Common myeloid progenitor, CD34-positive (primary cell): ENCODE results near the gene HIRIP3.
"Not testable (repeated sequence)": the region's sequence is repeated elsewhere in the genome, so short reads cannot be mapped to it uniquely, and the experiment has no call there.

Experiments
- CTCF ChIA-PET: fragments of 350-600 bp; sonication (Branson Sonifier 250); formaldehyde crosslinking; loops from one replicate; lab custom pipeline; 2021; ENCODE audit warnings: antibody characterized with exemption; lab: Charles Lee
- POLR2A ChIA-PET: fragments of 350-600 bp; sonication (Branson Sonifier 250); formaldehyde crosslinking; loops from one replicate; lab custom pipeline; 2021; ENCODE audit warnings: antibody characterized with exemption; lab: Charles Lee
- DNase-seq, 3 donors: peaks; one replicate each; pipeline versions ENCODE4 v3.0.0 to v3.0.0-alpha.2; 2013
- H3K27ac ChIP-seq, 2 experiments: 1 replicate in 1 of 2; 2 replicates in 1 of 2; pipeline ENCODE4 v1.7.0; 2013; ENCODE audit warnings: inconsistent platforms in 2 of 2, low read length in 2 of 2, mild to moderate bottlenecking in 2 of 2, low read depth in 1 of 2, moderate library complexity in 1 of 2; ENCODE audit not compliant: severe bottlenecking in 2 of 2, insufficient read depth in 1 of 2, poor library complexity in 1 of 2
- H3K27me3 ChIP-seq, 5 experiments: replicated peaks in 2 of 5; 1 replicate in 3 of 5; 2 replicates in 2 of 5; pipeline versions ENCODE4 v1.6.1 to v1.7.0; 2013; ENCODE audit warnings: low read length in 4 of 5, mild to moderate bottlenecking in 2 of 5, moderate library complexity in 2 of 5, inconsistent platforms in 1 of 5; ENCODE audit not compliant: insufficient read depth in 5 of 5, control insufficient read depth in 4 of 5
- H3K36me3 ChIP-seq, 4 experiments: 1 replicate in 2 of 4; 2 replicates in 2 of 4; pipeline versions ENCODE4 v1.6.1 to v1.7.0; 2013; ENCODE audit warnings: low read length in 3 of 4, control low read depth in 1 of 4, mild to moderate bottlenecking in 1 of 4; ENCODE audit not compliant: control insufficient read depth in 4 of 4, insufficient read depth in 4 of 4
- H3K4me1 ChIP-seq, 4 experiments: 1 replicate in 3 of 4; 2 replicates in 1 of 4; pipeline versions ENCODE4 v1.6.1 to v1.7.1; 2013; ENCODE audit warnings: low read length in 3 of 4, mild to moderate bottlenecking in 3 of 4, control low read depth in 1 of 4, inconsistent platforms in 1 of 4, moderate library complexity in 1 of 4; ENCODE audit not compliant: control insufficient read depth in 4 of 4, insufficient read depth in 4 of 4; ENCODE audit errors: control extremely low read depth in 1 of 4
- H3K4me3 ChIP-seq, 7 experiments: 1 replicate in 4 of 7; 2 replicates in 3 of 7; pipeline versions ENCODE4 v1.5.1 to v1.7.0; 2013; ENCODE audit warnings: mild to moderate bottlenecking in 7 of 7, low read length in 6 of 7, moderate library complexity in 6 of 7, inconsistent platforms in 2 of 7, low read depth in 2 of 7, control low read depth in 1 of 7; ENCODE audit not compliant: insufficient read depth in 4 of 7, control insufficient read depth in 1 of 7; ENCODE audit errors: extremely low read depth in 1 of 7
- H3K9me3 ChIP-seq, 5 experiments: 1 replicate in 4 of 5; 2 replicates in 1 of 5; pipeline versions ENCODE4 v1.6.1 to v1.7.1; 2013; ENCODE audit warnings: low read length in 4 of 5, mild to moderate bottlenecking in 2 of 5, inconsistent platforms in 1 of 5, low read depth in 1 of 5, moderate library complexity in 1 of 5; ENCODE audit not compliant: control insufficient read depth in 4 of 5, insufficient read depth in 2 of 5; ENCODE audit errors: control extremely low read depth in 1 of 5
- WGBS: methylation state at CpG from one replicate; pipeline ENCODE4 v1.1.5; 2013; ENCODE audit not compliant: insufficient coverage; 5-methylcytosine and 5-hydroxymethylcytosine counted together

The HIRIP3 gene

GRCh38 chr16:29961479-29962343 lies 33.7 kb downstream of the HIRIP3 start, which contains the start of gene TMEM219:
TSS of gene TMEM219 (plus strand) at chr16:29962079. CDS start at chr16:29963144, 1,065 bp downstream.
- Histone ChIP-seq H3K36me3 (peaks cover 0 to 2% (median 0%) of the 10 kb centered on the region in 4 experiments), H3K27ac (peak within 1 kb of the TSS; percentile 66 to 82), H3K4me3 (peak within 1 kb of the TSS; percentile 62 to 91 (median 82)), H3K4me1 (peaks cover 7 to 19% (median 15%) of the 10 kb centered on the region in 4 experiments), H3K9me3 (no peaks in the 10 kb centered on the region), H3K27me3 (no peaks in the 10 kb centered on the region)
- ChIA-PET CTCF (interaction anchor here (0.6 to 1.9 kb wide), 12 partner anchors 11 to 286 kb away, joined by 3 to 12 read pairs (median 4); partner anchors contain the start of genes KCTD13 and TAOK2), POLR2A (interaction anchor here (0.6 to 1.2 kb wide), 4 partner anchors 11 to 60 kb away, joined by 3 to 7 read pairs (median 4); partner anchors contain the start of genes KCTD13 and TAOK2)
- peak; percentile 91 to 96 (median 95) for DNase-seq
- WGBS = under 1% methylated on average over 62 of the region's 75 CpGs

- WGBS = 84% methylated on average over 7 of the region's 10 CpGs
- no peaks in the 10 kb centered on the region for H3K9me3 ChIP-seq
Measured at GRCh38 chr16:29961127-29961478, 34.3 kb downstream of the HIRIP3 start.

GRCh38 chr16:29959821-29960220 lies 35.6 kb downstream of the HIRIP3 start:
- H3K36me3 ChIP-seq, H3K27ac ChIP-seq, H3K9me3 ChIP-seq, H3K27me3 ChIP-seq, DNase-seq, H3K4me3 ChIP-seq, POLR2A ChIA-PET: not testable (repeated sequence)
- peaks cover 7 to 19% (median 15%) of the 10 kb centered on the region in 4 experiments for H3K4me1 ChIP-seq
- WGBS = 78% methylated on average over 2 of the region's 4 CpGs
- CTCF ChIA-PET = interaction anchor here (2.2 kb wide), 1 partner anchor 12 kb away, joined by 4 read pairs; no protein-coding TSS in a partner anchor

More at GRCh38 chr16:29961127-29961478, 34.3 kb downstream of the HIRIP3 start:
- Histone ChIP-seq H3K27ac (peak overlapping the region in 1 of 2 experiments; percentile 82), H3K36me3 (peaks cover 0 to 2% (median 0%) of the 10 kb centered on the region in 4 experiments), H3K27me3 (no peaks in the 10 kb centered on the region), H3K4me1 (peaks cover 7 to 19% (median 15%) of the 10 kb centered on the region in 4 experiments), H3K4me3 (peak overlapping the region; percentile 62 to 91 (median 82))
- DNase-seq = peak in 1 of 3 donors; percentile 15
- CTCF ChIA-PET = interaction anchor here (0.8 to 2.2 kb wide), 10 partner anchors 10 to 285 kb away, joined by 3 to 12 read pairs (median 4); partner anchors contain the start of gene KCTD13
- POLR2A ChIA-PET = interaction anchor here (1.2 kb wide), 1 partner anchor 12 kb away, joined by 6 read pairs; the partner anchor contains the start of gene TAOK2

- peak in 1 of 3 donors; percentile 13 for DNase-seq
- Histone ChIP-seq H3K9me3 (no peaks in the 10 kb centered on the region), H3K4me3 (no peak overlapping the region), H3K36me3 (no peaks in the 10 kb centered on the region), H3K27ac (no peak overlapping the region), H3K4me1 (peaks cover 7 to 19% (median 15%) of the 10 kb centered on the region in 4 experiments), H3K27me3 (no peaks in the 10 kb centered on the region)
- POLR2A ChIA-PET = no interaction called here
- CTCF ChIA-PET = interaction anchor here (2.2 kb wide), 1 partner anchor 11 kb away, joined by 4 read pairs; no protein-coding TSS in a partner anchor
- 97% methylated on average over 3 of the region's 9 CpGs for WGBS
Measured at GRCh38 chr16:29959293-29959692, 36.1 kb downstream of the HIRIP3 start.

GRCh38 chr16:29958756-29959155 lies 36.7 kb downstream of the HIRIP3 start:
- H3K27ac ChIP-seq = no peak overlapping the region
- CTCF ChIA-PET = interaction anchor here (2.2 kb wide), 1 partner anchor 11 kb away, joined by 4 read pairs; no protein-coding TSS in a partner anchor

GRCh38 chr16:29951625-29952365 lies 43.6 kb downstream of the HIRIP3 start:
- H3K36me3 ChIP-seq = no peaks in the 10 kb centered on the region
- ChIA-PET POLR2A (interaction anchor here (0.8 kb wide), 1 partner anchor 26 kb away, joined by 3 read pairs; the partner anchor contains the start of gene KCTD13), CTCF (interaction anchor here (1.4 kb wide), 1 partner anchor 9 kb away, joined by 4 read pairs; no protein-coding TSS in a partner anchor)
- H3K27me3 ChIP-seq = no peaks in the 10 kb centered on the region
- 98% methylated on average over 8 of the region's 8 CpGs for WGBS
- H3K4me1 ChIP-seq = no peaks in the 10 kb centered on the region
- peaks cover 0 to 3% (median 0%) of the 10 kb centered on the region in 5 experiments for H3K9me3 ChIP-seq
- DNase-seq = no peak
- H3K27ac ChIP-seq = no peak overlapping the region
- no peak overlapping the region for H3K4me3 ChIP-seq

More at GRCh38 chr16:29958756-29959155, 36.7 kb downstream of the HIRIP3 start:
- H3K27me3 ChIP-seq = no peaks in the 10 kb centered on the region
- no peak for DNase-seq
- no peak overlapping the region for H3K4me3 ChIP-seq
- H3K36me3 ChIP-seq = no peaks in the 10 kb centered on the region
- no peaks in the 10 kb centered on the region for H3K9me3 ChIP-seq
- POLR2A ChIA-PET = no interaction called here
- H3K4me1 ChIP-seq = peaks cover 7 to 19% (median 15%) of the 10 kb centered on the region in 4 experiments
- 96% methylated on average over 3 of the region's 5 CpGs for WGBS
